C4-2B (cell line): ENCODE results near the gene PARD3.

Experiments used
- ZFX ChIP-seq: fragments of 450-650 bp; IDR thresholded peaks from 2 replicates; pipeline ENCODE4 v1.6.1; 2017
- TF ChIP-seq, protein P1 (sequence below): fragments of 450-650 bp; conservative IDR thresholded peaks from 2 replicates; pipeline ENCODE4 v1.5.1; 2017; ENCODE audit warnings: mild to moderate bottlenecking

DNA sequence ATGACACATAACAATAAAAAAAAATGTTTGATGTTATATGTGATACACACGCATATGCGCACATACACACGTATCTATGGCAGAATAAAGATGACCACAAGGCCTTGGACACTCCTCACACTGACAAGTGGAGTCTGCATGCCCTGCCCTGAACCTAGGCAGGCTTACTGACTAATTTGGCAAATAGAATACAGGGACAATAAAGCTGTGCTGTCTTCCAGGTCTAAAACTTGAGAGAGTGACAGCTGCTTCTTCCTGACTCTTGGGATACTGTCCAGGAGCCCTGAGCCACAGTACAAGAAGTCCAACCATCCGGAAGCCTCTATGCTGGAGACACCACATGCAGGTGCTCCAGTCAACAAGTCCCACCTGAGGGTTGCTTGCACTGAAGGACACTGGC, 20.3 kb downstream of the PARD3 start:
- TF ChIP-seq, protein P1, sequence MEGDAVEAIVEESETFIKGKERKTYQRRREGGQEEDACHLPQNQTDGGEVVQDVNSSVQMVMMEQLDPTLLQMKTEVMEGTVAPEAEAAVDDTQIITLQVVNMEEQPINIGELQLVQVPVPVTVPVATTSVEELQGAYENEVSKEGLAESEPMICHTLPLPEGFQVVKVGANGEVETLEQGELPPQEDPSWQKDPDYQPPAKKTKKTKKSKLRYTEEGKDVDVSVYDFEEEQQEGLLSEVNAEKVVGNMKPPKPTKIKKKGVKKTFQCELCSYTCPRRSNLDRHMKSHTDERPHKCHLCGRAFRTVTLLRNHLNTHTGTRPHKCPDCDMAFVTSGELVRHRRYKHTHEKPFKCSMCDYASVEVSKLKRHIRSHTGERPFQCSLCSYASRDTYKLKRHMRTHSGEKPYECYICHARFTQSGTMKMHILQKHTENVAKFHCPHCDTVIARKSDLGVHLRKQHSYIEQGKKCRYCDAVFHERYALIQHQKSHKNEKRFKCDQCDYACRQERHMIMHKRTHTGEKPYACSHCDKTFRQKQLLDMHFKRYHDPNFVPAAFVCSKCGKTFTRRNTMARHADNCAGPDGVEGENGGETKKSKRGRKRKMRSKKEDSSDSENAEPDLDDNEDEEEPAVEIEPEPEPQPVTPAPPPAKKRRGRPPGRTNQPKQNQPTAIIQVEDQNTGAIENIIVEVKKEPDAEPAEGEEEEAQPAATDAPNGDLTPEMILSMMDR, result no peak
- no peak for TF ChIP-seq ZFX
